Hepatocyte (in vitro differentiated cells): ENCODE data around the gene SDK1. TPM values are rescaled to one million over a fixed set of nuclear protein-coding genes. Genes with fewer than 3 reads are reported as not detected.

ENCODE experiments used
- DNase-seq: peaks from one replicate; pipeline ENCODE4 v3.0.0-alpha.2; 2016; ENCODE audit warnings: low spot score
- H2AFZ ChIP-seq: fragments of 200-600 bp; sonication (generic); 2 replicates; pipeline ENCODE4 v1.6.0; 2016; ENCODE audit warnings: antibody characterized with exemption, mild to moderate bottlenecking
- H3K27ac ChIP-seq: fragments of 200-600 bp; sonication (generic); 2 replicates; pipeline ENCODE4 v1.5.1; 2016; ENCODE audit warnings: mild to moderate bottlenecking
- H3K27me3 ChIP-seq: fragments of 200-600 bp; sonication (generic); 2 replicates; pipeline ENCODE4 v1.6.1; 2016
- H3K36me3 ChIP-seq: fragments of 200-600 bp; sonication (generic); replicated peaks from 2 replicates; pipeline ENCODE4 v1.5.1; 2016; ENCODE audit warnings: low read depth; ENCODE audit not compliant: insufficient read depth
- H3K4me1 ChIP-seq: fragments of 200-600 bp; sonication (generic); 2 replicates; pipeline ENCODE4 v1.5.1; 2016; ENCODE audit warnings: mild to moderate bottlenecking, moderate library complexity; ENCODE audit not compliant: insufficient read depth
- H3K4me2 ChIP-seq: fragments of 200-600 bp; sonication (generic); 2 replicates; pipeline ENCODE4 v1.6.0; 2016
- H3K4me3 ChIP-seq: fragments of 200-600 bp; sonication (generic); 2 replicates; pipeline ENCODE4 v1.5.1; 2016; ENCODE audit warnings: mild to moderate bottlenecking
- H3K79me2 ChIP-seq: fragments of 200-600 bp; sonication (generic); 2 replicates; pipeline ENCODE4 v1.6.0; 2017; ENCODE audit warnings: mild to moderate bottlenecking
- H3K9me2 ChIP-seq: fragments of 200-600 bp; sonication (generic); replicated peaks from 2 replicates; pipeline ENCODE4 v1.6.0; 2017; ENCODE audit warnings: mild to moderate bottlenecking; ENCODE audit not compliant: insufficient read depth
- H3K9me3 ChIP-seq: fragments of 200-600 bp; sonication (generic); 2 replicates; pipeline ENCODE4 v1.5.1; 2016; ENCODE audit warnings: low read depth, mild to moderate bottlenecking
- H4K20me1 ChIP-seq: fragments of 200-600 bp; sonication (generic); 2 replicates; pipeline ENCODE4 v1.6.0; 2016; ENCODE audit warnings: mild to moderate bottlenecking; ENCODE audit not compliant: insufficient read depth, poor library complexity, severe bottlenecking
- EZH2 ChIP-seq: fragments of 200-600 bp; sonication (generic); IDR thresholded peaks from 2 replicates; pipeline ENCODE4 v1.6.1; 2016; ENCODE audit warnings: antibody characterized with exemption, mild to moderate bottlenecking, borderline replicate concordance
- EZH2phosphoT487 ChIP-seq: fragments of 200-600 bp; sonication (generic); IDR thresholded peaks from one replicate; pipeline ENCODE4 v1.6.1; 2018; ENCODE audit warnings: antibody characterized with exemption, mild to moderate bottlenecking, low read depth, moderate library complexity; ENCODE audit not compliant: unreplicated experiment, severe bottlenecking
- WGBS: methylation state at CpG from one replicate; pipeline ENCODE4 v1.1.6; 2016; ENCODE audit warnings: low lambda C conversion rate; ENCODE audit errors: missing lambda C conversion rate; 5-methylcytosine and 5-hydroxymethylcytosine counted together
- polyA plus RNA-seq: library from polyadenylated mRNA; unstranded; fragments of >200 nt; fragmentation: Nextera tagmentation; extraction: Ambion mirVana; gene quantifications from 2 replicates; pipeline ENCODE4 v1.2.1, GENCODE V29; 2016
- total RNA-seq: library from RNA; depleted of rRNA; stranded (reverse); fragments of >200 nt; gene quantifications from 2 replicates; pipeline ENCODE4 v1.2.3, GENCODE V29; 2014
- TF ChIP-seq, protein P1 (sequence below): fragments of 200-600 bp; sonication (generic); IDR thresholded peaks from 2 replicates; pipeline ENCODE4 v1.5.1; 2016; ENCODE audit warnings: antibody characterized with exemption, mild to moderate bottlenecking; ENCODE audit not compliant: poor library complexity

Gene SDK1
- total and polyA plus RNA-seq, 2 experiments from 2014 or later: 4.3 to 10.0 TPM

DNA sequence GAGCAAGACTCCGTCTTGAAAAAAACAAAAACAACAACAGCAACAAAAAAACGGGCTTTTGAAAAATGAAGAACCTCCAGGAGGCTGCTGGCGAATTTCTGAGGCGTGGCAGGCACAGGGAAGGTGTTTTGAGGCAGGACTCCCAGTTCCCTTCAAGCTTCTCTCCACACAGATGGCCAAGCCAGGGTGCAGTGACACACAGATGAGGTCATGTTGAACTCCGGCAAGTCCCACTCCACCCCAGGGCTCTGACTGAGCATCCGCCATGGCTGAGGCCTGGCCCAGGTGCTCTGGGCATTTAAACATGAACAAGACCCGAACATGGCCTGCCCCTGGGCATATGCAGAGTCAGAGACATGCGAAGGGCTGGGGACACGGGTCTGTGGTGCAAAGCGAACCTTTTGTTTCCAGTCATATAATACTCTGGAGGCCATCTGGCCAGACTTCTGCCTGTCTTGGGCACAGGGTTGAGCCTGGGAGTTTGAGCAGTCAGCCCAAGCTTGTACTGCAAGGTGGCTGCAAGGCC lies 866.4 kb downstream of the SDK1 start:
- no peaks in the 10 kb centered on the region for H3K9me3 ChIP-seq
- no peak overlapping the region for H3K4me2 ChIP-seq
- no peaks in the 10 kb centered on the region for H3K9me2 ChIP-seq
- no peaks in the 10 kb centered on the region for H3K79me2 ChIP-seq
- no peak for DNase-seq
- no peaks in the 10 kb centered on the region for H4K20me1 ChIP-seq
- H2AFZ ChIP-seq: no peak overlapping the region
- H3K4me3 ChIP-seq: no peak overlapping the region
- TF ChIP-seq EZH2phosphoT487: no peak
- TF ChIP-seq, protein P1, sequence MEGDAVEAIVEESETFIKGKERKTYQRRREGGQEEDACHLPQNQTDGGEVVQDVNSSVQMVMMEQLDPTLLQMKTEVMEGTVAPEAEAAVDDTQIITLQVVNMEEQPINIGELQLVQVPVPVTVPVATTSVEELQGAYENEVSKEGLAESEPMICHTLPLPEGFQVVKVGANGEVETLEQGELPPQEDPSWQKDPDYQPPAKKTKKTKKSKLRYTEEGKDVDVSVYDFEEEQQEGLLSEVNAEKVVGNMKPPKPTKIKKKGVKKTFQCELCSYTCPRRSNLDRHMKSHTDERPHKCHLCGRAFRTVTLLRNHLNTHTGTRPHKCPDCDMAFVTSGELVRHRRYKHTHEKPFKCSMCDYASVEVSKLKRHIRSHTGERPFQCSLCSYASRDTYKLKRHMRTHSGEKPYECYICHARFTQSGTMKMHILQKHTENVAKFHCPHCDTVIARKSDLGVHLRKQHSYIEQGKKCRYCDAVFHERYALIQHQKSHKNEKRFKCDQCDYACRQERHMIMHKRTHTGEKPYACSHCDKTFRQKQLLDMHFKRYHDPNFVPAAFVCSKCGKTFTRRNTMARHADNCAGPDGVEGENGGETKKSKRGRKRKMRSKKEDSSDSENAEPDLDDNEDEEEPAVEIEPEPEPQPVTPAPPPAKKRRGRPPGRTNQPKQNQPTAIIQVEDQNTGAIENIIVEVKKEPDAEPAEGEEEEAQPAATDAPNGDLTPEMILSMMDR: no peak
- no peak for TF ChIP-seq EZH2
- H3K4me1 ChIP-seq: no peaks in the 10 kb centered on the region
- no peaks in the 10 kb centered on the region for H3K36me3 ChIP-seq
- no peaks in the 10 kb centered on the region for H3K27me3 ChIP-seq
- no peak overlapping the region for H3K27ac ChIP-seq
- 95% methylated on average over 10 of the region's 10 CpGs for WGBS

DNA sequence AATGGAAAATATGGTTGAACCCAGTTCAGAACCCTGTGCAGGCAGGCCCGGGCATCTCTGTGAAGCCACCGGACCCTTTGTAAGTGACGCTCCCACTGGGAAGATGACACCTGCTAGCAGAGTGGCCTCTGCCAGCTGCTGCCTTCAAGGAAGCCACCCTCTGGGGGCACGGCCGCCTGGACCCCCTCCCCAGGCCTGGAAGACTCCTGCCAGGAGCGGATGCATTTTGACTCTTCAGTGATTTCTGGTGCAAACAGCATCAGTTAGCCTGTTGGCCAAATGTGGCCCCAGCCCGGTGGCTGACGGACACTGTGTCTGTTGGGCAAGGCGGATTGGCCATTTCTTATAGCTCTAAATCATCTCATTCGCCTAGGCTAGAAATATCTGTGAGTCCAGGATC lies 867.0 kb downstream of the SDK1 start:
- no peaks in the 10 kb centered on the region for H3K4me1 ChIP-seq
- H4K20me1 ChIP-seq: no peaks in the 10 kb centered on the region
- TF ChIP-seq EZH2phosphoT487: no peak
- TF ChIP-seq EZH2: no peak
- TF ChIP-seq, protein P1: no peak
- no peaks in the 10 kb centered on the region for H3K9me2 ChIP-seq
- no peak overlapping the region for H3K4me3 ChIP-seq
- no peak overlapping the region for H3K27ac ChIP-seq
- no peaks in the 10 kb centered on the region for H3K27me3 ChIP-seq
- H3K79me2 ChIP-seq: no peaks in the 10 kb centered on the region
- no peak overlapping the region for H3K4me2 ChIP-seq
- no peaks in the 10 kb centered on the region for H3K9me3 ChIP-seq
- WGBS: 96% methylated on average over 10 of the region's 10 CpGs
- H3K36me3 ChIP-seq: no peaks in the 10 kb centered on the region
- H2AFZ ChIP-seq: no peak overlapping the region
- DNase-seq: no peak

DNA sequence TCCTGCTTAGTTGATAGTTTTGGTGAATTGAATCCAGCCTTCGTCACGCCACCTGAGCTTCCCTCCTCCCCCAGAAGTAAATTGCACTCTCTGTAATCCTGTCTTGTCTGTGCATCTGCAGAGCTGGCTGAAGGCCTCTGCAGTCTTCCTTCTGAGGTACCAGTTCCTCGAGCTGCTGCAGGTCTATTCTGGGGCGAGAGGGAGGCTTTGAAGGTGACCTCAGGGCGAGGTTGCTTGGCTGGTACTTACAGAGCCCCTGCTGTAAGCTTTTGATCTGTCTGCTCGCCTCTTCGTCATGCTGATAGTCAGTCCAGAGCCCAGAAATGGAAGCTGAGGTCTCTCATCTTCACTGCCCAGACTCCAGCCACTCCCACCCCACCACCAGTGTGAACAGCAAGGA lies 867.5 kb downstream of the SDK1 start:
- DNase-seq: no peak
- no peak for TF ChIP-seq EZH2
- TF ChIP-seq EZH2phosphoT487: no peak
- TF ChIP-seq, protein P1: no peak
- Histone ChIP-seq H4K20me1 (no peaks in the 10 kb centered on the region), H3K4me2 (no peak overlapping the region), H3K4me3 (no peak overlapping the region), H2AFZ (no peak overlapping the region), H3K36me3 (no peaks in the 10 kb centered on the region), H3K27ac (no peak overlapping the region), H3K9me2 (no peaks in the 10 kb centered on the region), H3K4me1 (no peaks in the 10 kb centered on the region), H3K79me2 (no peaks in the 10 kb centered on the region), H3K27me3 (no peaks in the 10 kb centered on the region), H3K9me3 (no peaks in the 10 kb centered on the region)
- 56% methylated on average over 7 of the region's 7 CpGs for WGBS
